CD4-positive, alpha-beta T cell treated with Interleukin-12 subunit alpha and Interleukin-12 subunit beta, for 1 hour (primary cell): ENCODE data around the gene CGB7.

Experiments
- DNase-seq: peaks from one replicate; pipeline ENCODE4 v3.0.0-alpha.2; 2020

The CGB7 gene

DNA sequence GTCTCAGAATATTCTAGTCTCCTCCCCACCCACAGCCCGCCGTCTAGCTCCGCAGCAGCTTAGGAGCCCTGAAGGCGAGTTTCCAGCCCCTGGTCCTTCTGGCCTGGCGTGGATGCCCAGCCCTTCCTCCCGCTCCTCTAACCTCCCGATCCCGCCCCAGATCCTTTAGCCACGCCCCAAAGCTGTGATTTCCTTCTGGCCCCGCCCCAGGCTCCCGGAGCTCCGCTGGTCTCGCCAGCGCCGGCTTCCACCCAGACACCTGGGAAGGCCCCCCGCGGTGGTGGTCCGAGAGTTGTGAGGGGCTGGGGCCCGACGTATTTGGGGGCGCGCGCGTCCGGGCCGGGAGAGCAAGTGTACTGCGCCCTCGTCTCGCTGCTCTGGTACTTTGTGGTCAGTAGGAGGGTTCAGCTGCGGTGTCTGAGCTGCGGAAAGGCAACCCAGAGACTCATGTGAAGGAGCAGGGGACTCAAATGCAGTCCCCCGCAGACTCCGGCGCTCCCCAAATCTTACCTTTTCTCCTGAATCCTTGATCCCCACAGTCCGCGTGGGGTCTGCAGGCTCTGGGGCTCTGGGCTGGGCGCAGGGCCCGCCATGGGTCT, at the start of gene CGB7:
TSS of gene CGB7 (minus strand) at position 114 of the 599 bp plus-strand sequence. CDS start 2,374 bp downstream, outside the sequence.
- DNase-seq = peak; percentile 35

DNA sequence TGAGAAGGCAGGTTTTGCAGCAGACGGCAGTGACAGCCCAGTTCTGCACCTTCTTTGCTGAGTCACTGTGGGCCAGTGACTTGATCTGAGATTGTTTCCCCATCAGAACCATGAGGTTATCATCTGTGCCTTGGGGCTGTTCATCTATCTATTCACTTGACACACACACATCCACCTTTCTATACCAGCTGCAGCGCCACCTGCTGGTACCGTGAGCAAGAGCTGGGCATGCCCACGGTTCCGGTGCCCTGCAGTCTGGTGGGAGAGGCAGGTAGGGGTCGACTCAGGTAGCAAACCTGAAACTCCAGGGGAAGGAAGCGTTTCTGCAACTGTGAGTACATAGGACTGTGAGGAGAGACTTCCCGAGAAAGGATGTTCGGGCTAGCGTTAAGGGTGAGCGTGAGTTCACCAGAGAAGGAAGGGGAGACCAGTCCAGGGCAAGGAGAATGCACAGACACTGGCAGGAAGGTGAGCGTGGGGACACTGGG, 49.1 kb upstream of the CGB7 start:
- DNase-seq = peak; percentile 70

DNA sequence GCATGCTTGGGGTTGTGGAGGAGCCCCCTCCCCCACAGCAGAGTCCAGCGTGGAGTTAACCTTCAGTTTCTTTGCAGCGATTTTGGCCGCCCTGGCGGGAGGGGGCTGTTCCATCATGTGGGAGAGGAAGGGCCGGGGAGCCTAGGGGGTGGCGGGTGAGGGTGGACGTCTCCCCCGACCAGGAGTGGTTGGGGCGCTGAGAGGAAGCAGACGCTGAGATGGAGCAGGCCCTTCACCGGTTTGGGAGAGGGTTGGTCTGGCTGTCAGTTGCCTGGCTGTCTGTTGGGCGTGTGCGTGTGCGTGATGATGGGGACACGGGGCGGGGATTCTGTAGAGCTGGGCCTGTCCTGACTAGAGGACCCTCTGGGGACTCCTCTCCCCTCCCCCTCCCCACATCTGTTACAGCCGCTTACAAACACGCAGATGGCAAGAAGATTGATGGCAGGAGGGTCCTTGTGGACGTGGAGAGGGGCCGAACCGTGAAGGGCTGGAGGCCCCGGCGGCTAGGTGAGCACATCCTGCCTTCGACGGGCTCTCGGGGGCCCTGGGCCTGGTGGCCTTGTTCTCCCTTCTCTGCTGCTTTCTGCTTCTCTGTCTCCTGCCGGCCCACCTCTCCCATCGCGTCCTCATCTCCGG, 46.8 kb upstream of the CGB7 start:
- DNase-seq = no peak

DNA sequence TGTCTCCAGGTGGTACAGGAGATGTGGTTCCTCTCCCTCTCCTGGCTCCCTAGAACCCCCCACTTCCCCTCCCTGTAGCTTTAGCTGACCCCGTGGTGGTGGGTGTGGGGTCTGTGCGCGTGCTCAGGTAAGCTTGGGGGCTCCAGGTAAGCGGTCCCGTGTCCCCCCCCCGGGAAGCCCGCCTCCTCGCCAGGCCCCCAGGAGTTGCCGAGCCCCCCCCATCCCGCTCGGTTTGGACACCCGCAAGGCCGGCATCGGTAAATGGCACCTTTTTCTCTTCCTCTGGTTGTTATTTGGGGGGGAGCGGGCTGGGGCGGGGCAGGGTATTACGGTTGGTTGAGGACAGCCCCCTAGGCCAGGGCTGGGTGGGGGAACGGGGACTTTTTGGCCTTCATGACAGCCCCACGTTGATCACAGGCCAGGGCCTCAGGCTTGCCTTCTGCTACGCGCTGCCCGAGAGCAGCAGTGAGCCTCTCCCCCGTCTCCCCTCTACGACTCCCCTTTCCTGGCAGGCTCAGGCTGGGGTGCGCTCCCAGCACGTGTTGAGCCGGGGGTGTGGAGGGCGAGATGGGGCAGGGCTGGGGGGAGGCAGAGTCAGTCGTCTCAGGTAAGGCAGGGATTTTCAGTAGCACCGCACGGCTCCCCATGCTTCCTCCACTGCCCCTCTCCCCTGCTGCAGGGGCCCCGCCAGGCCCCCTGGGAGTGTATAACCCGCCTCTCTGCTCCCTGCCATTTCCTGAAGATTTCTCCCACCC, 46.0 kb upstream of the CGB7 start:
- DNase-seq = no peak

DNA sequence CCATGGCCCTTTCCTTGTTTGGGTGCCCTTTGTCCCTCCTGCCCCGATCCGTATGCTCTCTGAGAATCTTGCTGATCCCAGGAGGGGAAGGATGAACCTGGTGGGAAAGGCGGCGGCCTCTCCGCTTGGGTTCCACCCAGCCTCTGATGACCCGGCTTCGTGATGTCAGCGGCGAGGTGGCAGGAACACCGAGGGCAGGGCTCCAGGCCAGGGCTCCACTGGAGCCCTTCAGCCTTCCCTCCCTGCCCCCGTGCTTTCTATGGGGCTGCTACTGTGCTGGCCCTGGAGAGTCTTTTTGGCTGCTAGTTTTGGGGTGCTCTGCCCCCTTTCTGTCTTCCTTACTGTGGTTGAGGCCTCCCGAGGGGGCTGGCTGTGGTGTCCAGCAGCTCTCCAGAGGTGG, 44.8 kb upstream of the CGB7 start:
- no peak for DNase-seq

DNA sequence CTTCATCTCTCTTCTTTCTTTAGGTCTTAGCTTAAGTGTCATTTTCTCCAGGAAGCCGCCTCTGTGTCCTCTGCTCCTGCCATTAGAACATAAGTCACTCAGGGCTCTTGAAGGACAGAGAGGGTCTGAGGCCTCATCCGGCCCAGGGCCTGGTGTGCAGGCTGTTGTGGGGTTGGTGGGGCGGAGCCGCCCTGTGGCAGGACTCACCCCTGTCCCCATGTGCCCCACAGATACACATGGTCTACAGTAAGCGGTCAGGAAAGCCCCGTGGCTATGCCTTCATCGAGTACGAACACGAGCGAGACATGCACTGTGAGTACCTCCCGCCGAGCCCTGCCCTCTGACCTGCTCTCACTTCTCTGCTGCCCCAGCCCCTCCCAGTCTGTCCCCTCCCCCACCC, 43.6 kb upstream of the CGB7 start:
- no peak for DNase-seq

DNA sequence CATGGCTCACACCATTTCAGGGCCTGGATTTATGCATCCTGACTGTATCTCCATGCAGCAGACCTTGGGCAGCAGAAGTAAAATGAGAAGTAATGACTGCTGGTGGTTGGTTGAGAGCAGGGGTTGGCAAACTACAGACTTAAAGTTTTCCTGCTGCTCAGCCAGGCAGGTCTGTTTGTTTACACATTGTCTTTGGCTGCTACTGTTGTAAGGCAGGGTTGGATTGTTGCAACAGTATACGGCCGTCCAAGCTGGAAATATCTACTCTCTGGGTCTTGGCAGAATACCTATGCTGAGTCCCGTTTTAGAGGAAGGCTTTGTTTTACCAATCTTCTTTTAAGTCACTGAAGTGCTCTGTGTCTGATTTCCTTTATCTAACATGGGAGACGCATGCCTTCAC, 41.2 kb upstream of the CGB7 start:
- DNase-seq = no peak

DNA sequence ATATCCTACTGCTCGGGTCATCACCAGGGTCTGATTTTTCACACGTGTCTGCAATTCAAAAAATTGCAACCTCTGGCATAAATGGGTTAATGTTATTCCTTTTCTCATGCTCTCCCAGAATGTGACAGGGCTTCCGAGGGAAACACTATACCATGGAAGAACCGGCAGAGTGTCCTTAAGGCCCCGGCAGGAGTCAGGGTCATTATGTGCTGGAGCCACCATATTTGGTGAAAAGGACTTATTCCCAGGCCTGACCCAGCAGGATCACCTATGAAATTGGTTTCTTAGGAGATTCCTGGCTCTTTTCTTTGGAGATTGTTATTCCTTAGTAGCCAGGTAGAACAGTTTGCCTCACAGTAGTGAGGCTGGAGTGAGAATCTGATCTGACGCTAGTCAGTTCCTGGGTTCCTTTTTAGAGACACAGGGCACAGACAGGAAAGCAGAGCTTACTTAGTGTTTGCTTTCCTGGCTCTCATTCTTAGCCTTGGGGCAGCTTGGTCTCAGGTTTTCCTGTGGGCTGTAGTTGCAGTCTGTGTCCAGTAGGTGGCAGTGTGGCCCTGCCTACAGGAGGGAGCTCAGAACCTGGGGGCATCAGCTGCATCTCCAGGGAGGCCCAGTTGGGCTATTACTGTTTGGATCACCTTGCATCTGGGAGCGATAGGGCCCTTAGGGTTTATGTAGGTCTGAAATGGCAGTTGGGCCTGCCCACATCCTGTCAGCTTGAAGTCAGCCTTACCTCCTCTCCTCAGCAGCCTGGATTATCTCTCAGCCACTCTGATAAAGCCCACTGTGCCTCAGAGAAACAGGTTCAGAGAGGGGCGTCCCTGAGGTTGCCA, 40.1 kb upstream of the CGB7 start:
- peak; percentile 84 for DNase-seq

DNA sequence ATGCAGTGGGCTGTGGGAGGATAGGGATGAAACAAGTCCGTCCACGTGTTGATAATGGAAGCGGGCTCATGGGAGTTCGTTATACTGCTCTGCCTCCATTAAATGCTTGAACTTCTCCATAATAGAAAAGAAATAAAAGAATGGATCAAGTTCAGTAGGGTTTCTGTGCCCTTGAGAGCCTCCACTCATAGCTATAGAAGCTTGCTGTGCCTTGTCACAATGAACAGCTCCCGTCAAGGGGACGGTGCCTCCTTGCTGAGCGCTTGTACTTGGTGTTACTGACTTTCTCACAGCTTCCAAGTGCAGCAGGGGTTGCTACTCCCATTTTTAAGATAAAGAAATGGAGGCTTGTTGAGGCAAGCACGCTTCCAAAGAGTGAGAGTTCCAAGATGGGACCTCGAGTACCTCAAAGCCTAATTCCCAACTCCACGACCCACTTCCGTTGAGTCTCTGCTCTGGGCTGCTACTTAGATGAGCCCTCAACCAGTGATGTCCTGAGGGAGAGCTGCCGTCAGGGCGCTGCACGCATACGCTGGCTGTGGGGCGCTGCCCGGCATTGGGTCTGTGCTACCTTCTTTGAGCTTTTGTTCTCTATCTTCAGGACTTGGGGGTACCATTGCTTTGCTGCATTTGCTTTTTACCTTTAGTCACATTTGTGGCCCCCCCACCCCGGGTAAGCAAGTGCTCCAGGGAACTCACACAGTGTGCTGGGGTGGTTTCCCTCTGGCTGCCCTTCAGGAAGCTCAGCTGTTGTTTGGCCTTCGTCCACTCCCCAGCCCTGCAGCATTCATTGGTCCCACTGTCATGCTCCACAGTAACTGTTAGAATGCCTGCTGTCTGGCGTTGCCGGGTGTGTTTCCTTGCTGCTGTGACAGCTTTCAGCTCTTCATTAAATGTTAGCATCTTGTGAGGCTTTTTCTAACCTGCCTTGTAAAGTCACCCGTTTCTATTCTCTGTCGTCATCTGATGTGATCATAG, 37.2 kb upstream of the CGB7 start:
- DNase-seq = no peak

DNA sequence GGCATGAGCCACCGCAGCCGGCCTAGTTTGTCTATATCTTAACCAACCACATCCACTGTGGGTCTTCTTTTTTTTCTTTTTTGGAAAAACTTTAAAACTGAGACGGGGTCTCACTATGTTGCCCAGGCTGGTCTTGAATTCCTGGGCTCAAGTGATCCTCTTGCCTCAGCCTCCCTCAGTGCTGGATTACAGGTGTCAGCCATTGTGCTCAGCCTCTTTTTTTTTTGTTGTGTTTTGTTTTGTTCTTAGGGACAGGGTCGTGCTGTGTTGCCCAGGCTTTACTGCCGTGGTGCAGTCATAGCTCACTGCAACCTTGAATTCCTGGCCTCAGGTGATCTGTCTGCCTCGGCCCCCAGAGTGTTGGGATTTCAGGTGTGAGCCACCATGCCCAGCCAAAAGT, 35.1 kb upstream of the CGB7 start:
- no peak for DNase-seq

DNA sequence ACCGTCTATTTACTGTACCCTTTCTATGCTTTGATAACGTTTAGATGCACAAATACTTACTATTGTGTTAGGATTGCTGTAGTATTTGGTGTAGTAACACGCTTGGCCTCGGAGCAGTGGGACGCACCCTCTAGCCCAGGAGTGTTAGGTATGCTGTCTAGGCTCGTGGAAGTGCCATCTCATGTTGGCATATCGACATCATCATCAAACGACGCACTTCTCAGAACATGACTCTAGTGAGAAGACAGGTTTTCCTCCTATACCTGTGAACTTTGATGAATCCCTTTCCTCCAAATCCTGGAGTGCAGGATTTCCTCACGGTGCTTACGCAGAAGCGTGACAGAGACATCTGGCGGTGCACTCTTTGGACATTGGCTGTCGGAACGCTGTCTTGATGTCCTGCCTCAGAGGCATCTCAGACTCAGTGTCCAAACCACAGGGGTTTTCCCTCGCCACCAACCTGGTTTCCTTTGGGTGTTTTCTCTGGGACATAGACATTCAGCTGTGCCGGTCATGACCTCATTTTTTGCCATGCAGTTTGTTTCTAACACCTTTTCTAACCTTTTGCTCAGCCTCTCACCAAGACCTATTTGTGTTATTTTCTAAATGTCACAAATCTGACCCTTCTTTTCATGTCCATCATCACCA, 34.0 kb upstream of the CGB7 start:
- DNase-seq = no peak

DNA sequence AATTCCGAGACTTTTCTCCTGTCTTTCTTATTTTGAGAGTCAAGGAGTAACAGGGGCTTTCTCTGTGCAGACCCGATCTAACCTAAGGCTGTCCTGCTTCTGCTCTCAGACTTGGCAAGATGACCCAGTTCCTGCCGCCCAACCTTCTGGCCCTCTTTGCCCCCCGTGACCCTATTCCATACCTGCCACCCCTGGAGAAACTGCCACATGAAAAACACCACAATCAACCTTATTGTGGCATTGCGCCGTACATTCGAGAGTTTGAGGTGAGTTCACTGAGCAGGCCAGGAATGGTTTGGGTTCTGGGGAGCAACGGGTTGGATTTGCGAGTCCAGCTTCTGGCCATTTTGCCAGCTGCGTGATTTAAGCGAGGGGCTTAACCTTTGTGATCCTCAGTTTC, 28.7 kb upstream of the CGB7 start:
- no peak for DNase-seq

DNA sequence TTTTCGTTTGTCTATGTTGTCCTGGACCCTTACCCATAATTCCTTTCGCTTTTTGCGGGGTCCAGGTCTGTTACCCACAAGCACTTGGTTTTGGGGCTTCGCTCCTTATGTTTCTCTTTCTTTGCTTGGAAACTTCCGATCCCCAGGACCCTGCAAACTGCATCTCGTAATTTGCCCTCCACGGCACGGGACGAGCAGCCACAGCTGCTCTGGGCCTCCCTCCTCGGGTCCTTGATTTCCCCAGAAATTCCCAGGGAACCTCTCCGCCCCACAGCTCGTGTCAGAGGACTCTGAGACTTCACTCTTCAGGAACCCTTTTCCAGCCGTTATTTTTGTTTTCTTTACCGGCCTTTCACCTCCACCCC, 28.3 kb upstream of the CGB7 start:
- no peak for DNase-seq

DNA sequence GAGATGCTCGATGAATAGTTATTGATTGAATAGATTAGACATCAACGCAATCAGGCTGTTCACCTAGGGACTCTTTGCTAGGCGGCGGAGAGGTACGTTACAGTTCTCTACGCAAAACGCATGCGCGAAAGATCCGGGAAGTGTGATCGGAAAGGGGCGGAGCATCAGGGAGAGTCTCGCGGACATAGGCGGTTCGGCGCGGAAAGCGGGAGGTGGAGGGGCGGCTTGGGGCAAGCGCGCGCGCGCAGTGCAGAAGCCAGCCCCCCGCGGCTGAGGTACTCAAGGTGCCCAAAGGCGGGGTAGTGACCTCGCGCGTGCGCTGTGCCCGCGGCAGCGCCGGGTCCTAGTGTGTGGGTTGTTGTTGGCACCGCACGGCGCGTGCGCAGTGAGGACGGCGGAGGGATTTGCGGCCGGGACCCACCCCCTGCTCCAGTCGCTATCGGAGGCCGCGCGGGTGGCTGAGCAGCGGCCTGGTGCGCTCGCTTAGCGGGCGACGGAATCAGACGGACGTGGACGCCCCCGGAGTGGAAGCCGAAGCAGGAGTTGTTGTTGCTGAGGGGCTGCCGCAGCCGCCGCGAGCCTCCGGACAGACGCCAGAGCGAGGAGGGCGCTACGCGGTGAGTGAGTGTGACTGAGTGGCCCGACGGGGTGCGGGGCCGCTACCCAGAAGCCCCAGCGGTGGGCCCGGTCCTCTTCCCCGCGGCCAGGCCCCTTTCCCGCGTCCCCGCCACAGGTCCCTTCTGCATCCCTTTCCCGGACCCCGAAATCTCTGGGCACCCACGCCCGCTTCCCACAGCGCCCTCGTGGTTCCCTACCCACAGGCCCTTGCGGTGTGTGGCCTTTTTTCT, 27.7 kb upstream of the CGB7 start, which contains the start of gene SNRNP70:
TSS of gene SNRNP70 (plus strand) at position 432 of the 848 bp plus-strand sequence. CDS start 964 bp downstream, outside the sequence.
- DNase-seq = peak; percentile 100

DNA sequence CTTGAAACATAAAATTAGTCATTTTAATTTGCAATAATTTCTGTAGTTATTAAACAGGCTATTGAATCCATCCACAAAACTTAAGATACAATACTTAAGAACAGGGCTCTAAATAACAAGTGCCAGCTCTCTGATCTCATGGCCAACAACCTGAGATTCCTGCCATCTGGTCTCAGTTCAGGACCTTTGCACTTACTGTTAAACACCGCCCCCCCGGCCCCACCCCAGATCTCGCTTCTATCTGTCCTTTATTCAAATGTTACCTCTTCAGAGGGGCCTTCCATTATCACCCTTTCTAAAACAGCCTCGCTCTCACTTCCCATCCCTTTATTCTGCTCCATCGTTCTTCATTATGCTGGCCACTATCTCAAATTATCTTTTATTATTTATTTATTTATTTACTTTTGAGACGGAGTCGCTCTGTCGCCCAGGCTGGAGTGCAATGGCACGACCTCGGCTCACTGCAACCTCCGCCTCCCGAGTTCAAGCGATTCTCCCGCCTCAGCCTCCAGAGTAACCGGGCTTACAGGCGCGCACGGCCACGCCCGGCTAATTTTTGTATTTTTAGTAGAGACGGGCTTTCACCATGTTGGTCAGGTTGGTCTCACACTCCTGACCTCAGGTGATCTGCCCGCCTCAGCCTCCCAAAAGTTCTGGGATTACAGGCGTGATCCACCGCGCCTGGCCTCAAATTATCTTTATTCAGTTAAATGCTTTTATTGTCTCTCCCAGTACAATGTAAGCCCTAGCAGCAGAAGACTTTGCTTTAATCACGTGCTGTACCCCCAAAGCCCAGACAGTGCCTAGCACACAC, 26.9 kb upstream of the CGB7 start:
- DNase-seq = no peak

DNA sequence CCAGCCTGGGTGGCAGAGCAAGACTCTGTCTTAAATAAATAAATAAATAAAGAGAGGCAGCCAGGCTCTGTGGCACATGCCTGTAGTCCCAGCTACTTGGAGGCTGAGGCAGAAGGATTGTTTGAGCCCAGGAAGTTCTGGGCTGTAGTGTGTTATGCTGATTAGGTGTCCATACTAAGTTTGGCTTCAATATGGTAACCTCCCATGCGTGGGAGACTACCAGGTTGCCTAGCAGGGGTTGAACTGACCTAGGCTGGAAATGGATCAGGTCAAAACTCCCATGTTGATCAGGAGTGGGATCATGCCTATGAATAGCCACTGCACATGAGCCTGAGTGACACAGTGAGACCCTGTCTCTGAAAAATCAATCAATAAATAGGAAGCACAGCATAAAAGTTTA, 23.7 kb upstream of the CGB7 start:
- no peak for DNase-seq

DNA sequence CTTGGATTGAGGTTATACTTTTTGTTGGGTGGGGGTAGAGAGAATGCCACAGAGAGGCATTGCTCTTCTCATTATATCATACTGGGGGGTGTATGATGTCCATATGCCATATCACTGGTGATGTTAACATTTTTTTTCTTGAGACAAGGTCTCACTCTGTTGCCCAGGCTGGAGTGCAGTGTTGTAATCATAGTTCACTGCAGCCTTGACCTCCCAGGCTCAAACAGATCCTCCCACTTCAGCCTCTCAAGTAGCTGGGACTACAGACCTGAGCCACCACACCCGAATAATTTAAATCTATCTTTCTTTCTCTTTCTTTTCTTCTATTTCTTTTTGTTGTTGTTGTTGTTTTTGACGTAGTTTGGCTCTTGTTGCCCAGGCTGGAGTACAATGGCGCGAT, 22.8 kb upstream of the CGB7 start:
- no peak for DNase-seq

DNA sequence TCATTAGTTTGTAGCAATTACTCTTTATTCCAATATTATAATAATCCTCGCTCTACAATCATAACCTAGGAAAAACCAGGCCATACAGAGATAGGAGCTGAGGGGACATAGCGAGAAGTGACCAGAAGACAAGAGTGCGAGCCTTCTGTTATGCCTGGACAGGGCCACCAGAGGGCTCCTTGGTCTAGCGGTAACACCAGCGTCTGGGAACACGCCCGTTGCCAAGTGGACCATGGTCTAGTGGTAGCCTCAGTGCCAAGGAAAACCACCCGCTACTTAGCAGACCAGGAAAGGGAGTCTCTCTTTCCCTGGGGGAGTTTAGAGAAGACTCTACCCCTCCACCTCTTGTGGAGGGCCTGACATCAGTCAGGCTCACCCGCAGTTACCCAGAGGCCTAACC, 17.3 kb upstream of the CGB7 start:
- peak; percentile 19 for DNase-seq
